Measurements from ENCODE around the gene CBX8.
"Not testable (repeated sequence)": the region's sequence is repeated elsewhere in the genome, so short reads cannot be mapped to it uniquely, and the experiment has no call there.

DNA sequence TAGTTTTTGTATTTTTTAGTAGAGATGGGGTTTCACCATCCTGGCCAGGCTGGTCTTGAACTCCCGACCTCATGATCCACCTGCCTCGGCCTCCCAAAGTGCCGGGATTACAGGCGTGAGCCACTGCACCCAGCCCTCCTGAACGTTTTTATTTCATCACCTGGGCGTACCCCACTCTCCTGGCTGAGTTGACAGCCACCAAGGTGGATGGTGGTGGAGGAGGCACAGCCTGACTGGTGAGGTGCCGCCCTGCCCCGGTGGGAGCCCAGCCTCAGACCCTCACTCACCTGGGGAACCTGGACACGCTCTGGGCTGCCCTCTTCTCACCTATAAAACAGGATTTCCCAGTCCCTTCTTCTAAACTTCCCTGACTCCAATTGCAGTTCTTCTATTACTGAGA, 24.2 kb downstream of the CBX8 start:
- TF ChIP-seq, protein P1, sequence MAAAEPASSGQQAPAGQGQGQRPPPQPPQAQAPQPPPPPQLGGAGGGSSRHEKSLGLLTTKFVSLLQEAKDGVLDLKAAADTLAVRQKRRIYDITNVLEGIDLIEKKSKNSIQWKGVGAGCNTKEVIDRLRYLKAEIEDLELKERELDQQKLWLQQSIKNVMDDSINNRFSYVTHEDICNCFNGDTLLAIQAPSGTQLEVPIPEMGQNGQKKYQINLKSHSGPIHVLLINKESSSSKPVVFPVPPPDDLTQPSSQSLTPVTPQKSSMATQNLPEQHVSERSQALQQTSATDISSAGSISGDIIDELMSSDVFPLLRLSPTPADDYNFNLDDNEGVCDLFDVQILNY (CRISPR knock-in tag; IDR thresholded peaks at IDR 0.05) = not testable (repeated sequence)
- TF ChIP-seq SMAD3 (CRISPR knock-in tag; IDR thresholded peaks at IDR 0.05; ENCODE audit: borderline replicate concordance) = not testable (repeated sequence)
- TF ChIP-seq, protein P2, sequence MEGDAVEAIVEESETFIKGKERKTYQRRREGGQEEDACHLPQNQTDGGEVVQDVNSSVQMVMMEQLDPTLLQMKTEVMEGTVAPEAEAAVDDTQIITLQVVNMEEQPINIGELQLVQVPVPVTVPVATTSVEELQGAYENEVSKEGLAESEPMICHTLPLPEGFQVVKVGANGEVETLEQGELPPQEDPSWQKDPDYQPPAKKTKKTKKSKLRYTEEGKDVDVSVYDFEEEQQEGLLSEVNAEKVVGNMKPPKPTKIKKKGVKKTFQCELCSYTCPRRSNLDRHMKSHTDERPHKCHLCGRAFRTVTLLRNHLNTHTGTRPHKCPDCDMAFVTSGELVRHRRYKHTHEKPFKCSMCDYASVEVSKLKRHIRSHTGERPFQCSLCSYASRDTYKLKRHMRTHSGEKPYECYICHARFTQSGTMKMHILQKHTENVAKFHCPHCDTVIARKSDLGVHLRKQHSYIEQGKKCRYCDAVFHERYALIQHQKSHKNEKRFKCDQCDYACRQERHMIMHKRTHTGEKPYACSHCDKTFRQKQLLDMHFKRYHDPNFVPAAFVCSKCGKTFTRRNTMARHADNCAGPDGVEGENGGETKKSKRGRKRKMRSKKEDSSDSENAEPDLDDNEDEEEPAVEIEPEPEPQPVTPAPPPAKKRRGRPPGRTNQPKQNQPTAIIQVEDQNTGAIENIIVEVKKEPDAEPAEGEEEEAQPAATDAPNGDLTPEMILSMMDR (IDR thresholded peaks at IDR 0.05) = not testable (repeated sequence)

Data from WTC11 (cell line).